Astrocyte (in vitro differentiated cells and primary cell): ENCODE measurements around the gene LRSAM1.

Source experiments
- CTCF ChIP-seq: IDR thresholded peaks from 2 replicates; pipeline ENCODE4 v1.5.1; 2011; ENCODE audit warnings: low read depth, mild to moderate bottlenecking, inconsistent platforms, low read length, moderate library complexity; ENCODE audit not compliant: insufficient read depth
- EZH2 ChIP-seq: IDR thresholded peaks from 2 replicates; pipeline ENCODE4 v1.6.1; 2012; ENCODE audit warnings: mild to moderate bottlenecking, low read length, inconsistent platforms; ENCODE audit not compliant: insufficient read depth

GRCh38 chr9:127457191-127457878, 6.0 kb downstream of the LRSAM1 start:
- TF ChIP-seq CTCF (no peak), EZH2 (no peak)
